IMR-90 (cell line): ENCODE measurements around the gene KDELR1. TPM values are rescaled to one million over a fixed set of nuclear protein-coding genes. Genes with fewer than 3 reads are reported as not detected.

Experiments
- ATAC-seq: fragments of 200-7000 bp; cut with Tn5 transposase; 2 replicates; pipeline ENCODE4 v1.9.1; 2020; ENCODE audit warnings: low read depth, mild to moderate bottlenecking, moderate library complexity
- BruUV-seq: library from RNA; stranded (reverse); fragments of 400-500 nt; replicated peaks from 2 replicates; lab custom pipeline; 2021; lab: Mats Ljungman, UMichigan
- CTCF ChIA-PET: fragments of 300-600 bp; formaldehyde crosslinking; extraction: SDS; loops from one replicate; lab custom pipeline; 2021; ENCODE audit warnings: antibody characterized with exemption; lab: Yijun Ruan, JAX
- POLR2A ChIA-PET: fragments of 300-600 bp; sonication (Branson Sonifier 250); formaldehyde crosslinking; loops from one replicate; lab custom pipeline; 2022; ENCODE audit warnings: antibody characterized with exemption; ENCODE audit not compliant: unreplicated experiment; lab: Charles Lee
- DNase-seq: peaks from one replicate; pipeline ENCODE4 v3.0.0; 2013
- H2AFZ ChIP-seq: replicated peaks from 2 replicates; pipeline ENCODE3; 2013; ENCODE audit warnings: low read length, mild to moderate bottlenecking; ENCODE audit not compliant: poor library complexity
- H2AK5ac ChIP-seq: 2 replicates; pipeline ENCODE4 v1.6.1; 2013; ENCODE audit warnings: low read depth, low read length, inconsistent platforms
- H2AK9ac ChIP-seq: replicated peaks from 2 replicates; pipeline ENCODE3; 2013; ENCODE audit warnings: mild to moderate bottlenecking, low read depth, low read length, moderate library complexity; ENCODE audit not compliant: poor library complexity
- H2BK120ac ChIP-seq: 2 replicates; pipeline ENCODE4 v1.6.1; 2013; ENCODE audit warnings: low read depth, low read length, inconsistent platforms
- H2BK15ac ChIP-seq: 3 replicates; pipeline ENCODE4 v1.6.1; 2013; ENCODE audit warnings: low read depth, low read length, inconsistent platforms
- H2BK20ac ChIP-seq: 2 replicates; pipeline ENCODE4 v1.6.1; 2013; ENCODE audit warnings: low read depth, mild to moderate bottlenecking, inconsistent platforms, low read length, moderate library complexity
- H2BK5ac ChIP-seq: 2 replicates; pipeline ENCODE4 v1.6.1; 2013; ENCODE audit warnings: mild to moderate bottlenecking, low read depth, low read length, inconsistent platforms; ENCODE audit not compliant: poor library complexity, severe bottlenecking
- H3K14ac ChIP-seq: replicated peaks from 2 replicates; pipeline ENCODE4 v1.6.1; 2013; ENCODE audit warnings: low read depth, low read length, inconsistent platforms
- H3K18ac ChIP-seq: 2 replicates; pipeline ENCODE4 v1.6.1; 2013; ENCODE audit warnings: low read depth, low read length, control low read depth
- H3K23ac ChIP-seq: 2 replicates; pipeline ENCODE4 v1.6.1; 2013; ENCODE audit warnings: low read depth, low read length, inconsistent platforms
- H3K27ac ChIP-seq: 2 replicates; pipeline ENCODE4 v1.5.1; 2013; ENCODE audit warnings: mild to moderate bottlenecking, control low read depth, low read length; ENCODE audit not compliant: insufficient read depth
- H3K27me3 ChIP-seq: 2 replicates; pipeline ENCODE4 v1.6.1; 2013; ENCODE audit warnings: low read length; ENCODE audit not compliant: control insufficient read depth, insufficient read depth
- H3K36me3 ChIP-seq: 2 replicates; pipeline ENCODE4 v1.6.1; 2013; ENCODE audit warnings: low read length, mixed read lengths; ENCODE audit not compliant: control insufficient read depth, insufficient read depth
- H3K4ac ChIP-seq: 2 replicates; pipeline ENCODE4 v1.6.1; 2013; ENCODE audit warnings: low read depth, low read length, inconsistent platforms
- H3K4me1 ChIP-seq: 2 replicates; pipeline ENCODE4 v1.6.1; 2013; ENCODE audit warnings: low read length, mixed read lengths; ENCODE audit not compliant: control insufficient read depth, insufficient read depth
- H3K4me2 ChIP-seq: 2 replicates; pipeline ENCODE4 v1.6.1; 2013; ENCODE audit warnings: low read depth, mild to moderate bottlenecking, control low read depth, low read length, moderate library complexity
- H3K4me3 ChIP-seq: 2 replicates; pipeline ENCODE4 v1.5.1; 2013; ENCODE audit warnings: low read depth, mild to moderate bottlenecking, control low read depth, low read length, moderate library complexity; ENCODE audit not compliant: insufficient read depth
- H3K56ac ChIP-seq: 2 replicates; pipeline ENCODE4 v1.6.1; 2013; ENCODE audit warnings: low read length, inconsistent platforms; ENCODE audit not compliant: insufficient read depth; ENCODE audit errors: extremely low read depth
- H3K79me1 ChIP-seq, 2 experiments: 2 replicates each; pipeline ENCODE4 v1.6.1; 2013; ENCODE audit warnings: low read length in 2 of 2, inconsistent platforms in 1 of 2, low read depth in 1 of 2
- H3K9ac ChIP-seq: 2 replicates; pipeline ENCODE4 v1.6.1; 2013; ENCODE audit warnings: low read depth, low read length, control low read depth
- H3K9me1 ChIP-seq: 2 replicates; pipeline ENCODE4 v1.6.1; 2013; ENCODE audit warnings: low read length, inconsistent platforms; ENCODE audit not compliant: insufficient read depth
- H3K9me3 ChIP-seq: 2 replicates; pipeline ENCODE4 v1.6.1; 2013; ENCODE audit warnings: low read length; ENCODE audit not compliant: control insufficient read depth, insufficient read depth
- H4K20me1 ChIP-seq: 2 replicates; pipeline ENCODE4 v1.6.1; 2013; ENCODE audit warnings: low read length, inconsistent platforms; ENCODE audit not compliant: insufficient read depth
- H4K5ac ChIP-seq: 2 replicates; pipeline ENCODE4 v1.6.1; 2013; ENCODE audit warnings: mild to moderate bottlenecking, low read depth, low read length, control low read depth
- H4K8ac ChIP-seq, 2 experiments: 2 replicates each; pipeline ENCODE4 v1.6.1; 2013; ENCODE audit warnings: low read depth in 2 of 2, low read length in 2 of 2, control low read depth in 1 of 2, inconsistent platforms in 1 of 2
- H4K91ac ChIP-seq: 2 replicates; pipeline ENCODE4 v1.6.1; 2013; ENCODE audit warnings: low read depth, low read length, inconsistent platforms; ENCODE audit not compliant: insufficient read depth
- ELK1 ChIP-seq: fragments of 150-350 bp; IDR thresholded peaks from 2 replicates; pipeline ENCODE4 v1.6.1; 2016; ENCODE audit warnings: low read depth, mild to moderate bottlenecking, low read length, moderate library complexity, borderline replicate concordance
- MXI1 ChIP-seq: IDR thresholded peaks from 2 replicates; pipeline ENCODE4 v1.6.1; 2012; ENCODE audit warnings: low read depth, mild to moderate bottlenecking, low read length, moderate library complexity, borderline replicate concordance
- RFX5 ChIP-seq: IDR thresholded peaks from 2 replicates; pipeline ENCODE4 v1.8.0; 2012; ENCODE audit warnings: low read depth, mild to moderate bottlenecking, low read length, moderate library complexity
- WGBS, 2 experiments: methylation state at CpG; one replicate each; pipeline versions ENCODE4 v1.1.5 to v1.1.7; 2013; ENCODE audit warnings: missing lambda C conversion rate in 2 of 2; ENCODE audit not compliant: insufficient read length in 1 of 2; ENCODE audit errors: extremely low coverage in 2 of 2; 5-methylcytosine and 5-hydroxymethylcytosine counted together
- dilution Hi-C: fragments of 300-500 bp; cut with HindIII; formaldehyde crosslinking; loops from one replicate; pipeline ENCODE4 v1.14.3; 2018; ENCODE audit warnings: low sequenced_read_pairs; ENCODE audit not compliant: unreplicated experiment
- in situ Hi-C: fragments of 300-500 bp; cut with MboI; formaldehyde crosslinking; loops from 3 replicates; pipeline ENCODE4 v1.14.3; 2019; ENCODE audit warnings: low sequenced_read_pairs, inconsistent platforms, mixed read lengths
- intact Hi-C: fragments of 100-400 bp; cut with micrococcal nuclease; formaldehyde crosslinking; loops from 2 replicates; pipeline ENCODE4 v1.10.0; 2022
- polyA plus RNA-seq, 3 experiments: library from polyadenylated mRNA; depleted of rRNA; stranded (reverse); fragments of >200 nt; gene quantifications; 2 replicates each; pipeline ENCODE4 v1.2.3, GENCODE V29; 2012; ENCODE audit warnings: low replicate concordance in 1 of 3
- total RNA-seq: library from RNA; depleted of rRNA; stranded (reverse); fragments of >200 nt; gene quantifications from 2 replicates; pipeline ENCODE4 v1.2.3, GENCODE V29; 2012

KDELR1 gene
- total and polyA plus RNA-seq, 2 of the 4 experiments (the other 2 are of a cell fraction) = 58.8 to 180 TPM

- in situ Hi-C loops (no loop called here), dilution Hi-C loops (no loop called here), intact Hi-C loops (no loop called here)
- Histone ChIP-seq H3K79me1 (no peaks in the 10 kb centered on the region), H2BK120ac (no peak overlapping the region), H3K27me3 (no peaks in the 10 kb centered on the region), H4K5ac (no peak overlapping the region), H3K14ac (no peak overlapping the region; the same call in 1 of the 2 replicates), H2AK9ac (peak overlapping the region; percentile 9), H3K4me2 (no peak overlapping the region), H2BK5ac (no peak overlapping the region), H3K18ac (no peak overlapping the region), H3K4me1 (no peaks in the 10 kb centered on the region), H3K9ac (no peak overlapping the region), H3K23ac (no peak overlapping the region), H4K91ac (no peak overlapping the region), H2AK5ac (no peak overlapping the region), H4K8ac (no peak overlapping the region), H2BK20ac (no peak overlapping the region), H4K20me1 (no peaks in the 10 kb centered on the region), H3K36me3 (no peaks in the 10 kb centered on the region), H3K9me3 (no peaks in the 10 kb centered on the region), H2BK15ac (no peak overlapping the region), H3K9me1 (peaks cover 10% of the 10 kb centered on the region; the same call in 1 of the 2 replicates), H3K4ac (no peak overlapping the region), H3K27ac (no peak overlapping the region), H3K4me3 (no peak overlapping the region), H2AFZ (no peak overlapping the region), H3K56ac (no peak overlapping the region)
- 64% methylated on average over 4 of the region's 15 CpGs; no CpG with 5 or more reads in 1 of the 2 experiments for WGBS, 2 experiments
- DNase-seq = peak; percentile 46
- POLR2A ChIA-PET = no interaction called here
- CTCF ChIA-PET = no interaction called here
- no peak for TF ChIP-seq MXI1
- TF ChIP-seq RFX5 = no peak
- no peak for TF ChIP-seq ELK1
- ATAC-seq = no peak
- no TSS peak for BruUV-seq
Measured at GRCh38 chr19:48354332-48354992, 36.9 kb downstream of the KDELR1 start.
